Measurements from ENCODE around the gene BCL11A.
A peak's percentile ranks its signal among the peaks of the same experiment; 100 is the strongest.

Gene BCL11A

DNA sequence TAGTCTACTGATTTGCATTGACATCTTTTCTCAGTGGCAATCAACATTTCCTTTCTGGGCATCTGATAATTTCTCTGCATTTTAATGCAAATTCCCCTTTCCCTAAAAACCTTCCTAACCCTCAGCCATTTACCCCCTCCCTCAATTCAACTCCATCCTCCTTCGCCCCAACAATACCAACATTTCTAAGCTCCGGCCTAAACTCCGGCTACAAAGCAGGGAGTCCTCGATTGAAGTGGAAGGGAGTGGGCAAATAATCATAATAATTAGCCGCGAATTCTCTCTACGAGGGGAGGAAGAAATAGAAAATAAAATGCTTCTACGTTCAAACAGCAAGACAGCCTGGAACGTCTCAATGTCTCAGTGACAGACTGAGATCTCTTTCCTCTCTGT is 4.6 kb downstream of the BCL11A start:
- H3K36me3 ChIP-seq (ENCODE audit: insufficient read depth) = no peaks in the 10 kb centered on the region

DNA sequence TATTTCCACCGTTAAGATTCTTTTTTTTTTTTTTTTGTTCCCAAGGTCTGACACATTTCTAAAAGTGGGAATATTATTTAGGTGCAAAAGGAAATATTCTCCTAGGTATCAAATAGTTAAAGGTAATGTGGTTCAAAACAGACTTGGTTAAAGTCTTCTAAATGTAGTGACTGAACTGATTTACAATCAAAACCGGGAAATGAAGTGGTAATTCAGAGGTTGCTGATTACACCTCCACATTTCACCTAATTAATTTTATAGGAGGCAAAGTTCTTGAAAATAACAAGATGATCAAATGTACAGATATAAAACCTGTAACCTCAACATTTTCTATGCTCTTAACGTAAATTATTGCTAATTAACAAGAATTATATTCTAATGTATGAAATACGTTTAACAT is 5.1 kb downstream of the BCL11A start:
- H3K4me2 ChIP-seq = peak overlapping the region; percentile 97
- no peaks in the 10 kb centered on the region for H3K36me3 ChIP-seq (ENCODE audit: insufficient read depth)
- no peak overlapping the region for H3K4me3 ChIP-seq (IDR thresholded peaks at IDR 0.05; ENCODE audit: insufficient read depth, low read depth, low read length)
- H2AFZ ChIP-seq (ENCODE audit: low read depth) = no peak overlapping the region
- no peaks in the 10 kb centered on the region for H4K20me1 ChIP-seq (ENCODE audit: insufficient read depth)
- peaks cover 69% of the 10 kb centered on the region for H3K79me2 ChIP-seq (ENCODE audit: insufficient read depth, low read depth)
- H3K9ac ChIP-seq = peak overlapping the region; percentile 94
- H3K4me1 ChIP-seq (ENCODE audit: low read depth, poor library complexity, severe bottlenecking) = peaks cover 52% of the 10 kb centered on the region
- TF ChIP-seq, protein P1, sequence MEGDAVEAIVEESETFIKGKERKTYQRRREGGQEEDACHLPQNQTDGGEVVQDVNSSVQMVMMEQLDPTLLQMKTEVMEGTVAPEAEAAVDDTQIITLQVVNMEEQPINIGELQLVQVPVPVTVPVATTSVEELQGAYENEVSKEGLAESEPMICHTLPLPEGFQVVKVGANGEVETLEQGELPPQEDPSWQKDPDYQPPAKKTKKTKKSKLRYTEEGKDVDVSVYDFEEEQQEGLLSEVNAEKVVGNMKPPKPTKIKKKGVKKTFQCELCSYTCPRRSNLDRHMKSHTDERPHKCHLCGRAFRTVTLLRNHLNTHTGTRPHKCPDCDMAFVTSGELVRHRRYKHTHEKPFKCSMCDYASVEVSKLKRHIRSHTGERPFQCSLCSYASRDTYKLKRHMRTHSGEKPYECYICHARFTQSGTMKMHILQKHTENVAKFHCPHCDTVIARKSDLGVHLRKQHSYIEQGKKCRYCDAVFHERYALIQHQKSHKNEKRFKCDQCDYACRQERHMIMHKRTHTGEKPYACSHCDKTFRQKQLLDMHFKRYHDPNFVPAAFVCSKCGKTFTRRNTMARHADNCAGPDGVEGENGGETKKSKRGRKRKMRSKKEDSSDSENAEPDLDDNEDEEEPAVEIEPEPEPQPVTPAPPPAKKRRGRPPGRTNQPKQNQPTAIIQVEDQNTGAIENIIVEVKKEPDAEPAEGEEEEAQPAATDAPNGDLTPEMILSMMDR (conservative IDR thresholded peaks at IDR 0.05; ENCODE audit: low read depth, low read length) = no peak
- peak overlapping the region; percentile 96; the same call in 1 of the 2 replicates for H3K27ac ChIP-seq
- peaks cover 4% of the 10 kb centered on the region; the same call in 1 of the 2 replicates for H3K27me3 ChIP-seq (ENCODE audit: insufficient read depth, low read depth)

More for the DNA sequence above, 4.6 kb downstream of the BCL11A start:
- H3K27ac ChIP-seq = peak overlapping the region; percentile 96
- H3K4me3 ChIP-seq (IDR thresholded peaks at IDR 0.05; ENCODE audit: insufficient read depth, low read depth, low read length) = no peak overlapping the region
- H3K4me2 ChIP-seq = peak overlapping the region; percentile 97
- no peaks in the 10 kb centered on the region for H4K20me1 ChIP-seq (ENCODE audit: insufficient read depth)
- H3K4me1 ChIP-seq (ENCODE audit: low read depth, poor library complexity, severe bottlenecking) = peaks cover 48% of the 10 kb centered on the region
- peaks cover 4% of the 10 kb centered on the region; the same call in 1 of the 2 replicates for H3K27me3 ChIP-seq (ENCODE audit: insufficient read depth, low read depth)
- peak overlapping the region; percentile 94 for H3K9ac ChIP-seq
- TF ChIP-seq, protein P1 (conservative IDR thresholded peaks at IDR 0.05; ENCODE audit: low read depth, low read length) = no peak
- H2AFZ ChIP-seq (ENCODE audit: low read depth) = peak overlapping the region; percentile 60
- H3K79me2 ChIP-seq (ENCODE audit: insufficient read depth, low read depth) = peaks cover 66% of the 10 kb centered on the region

DNA sequence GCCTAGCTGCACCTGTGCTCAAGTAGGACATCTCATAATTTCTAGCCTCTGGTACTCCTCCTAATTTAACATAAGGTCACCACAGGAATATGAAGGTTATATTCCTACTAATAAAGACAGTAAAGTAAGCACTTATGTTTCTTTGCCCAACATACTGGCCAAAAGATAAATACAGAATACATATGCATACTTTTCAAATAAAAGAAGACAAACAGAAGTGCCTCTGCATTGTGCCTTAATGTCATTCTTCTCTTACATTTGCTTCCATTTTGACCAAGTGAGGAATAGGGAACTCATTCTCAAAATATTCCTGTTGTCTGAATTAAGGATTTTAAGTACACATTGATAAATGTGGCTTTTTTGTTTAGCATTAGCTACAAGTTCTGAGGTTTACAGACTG is 5.6 kb downstream of the BCL11A start:
- peaks cover 52% of the 10 kb centered on the region for H3K4me1 ChIP-seq (ENCODE audit: low read depth, poor library complexity, severe bottlenecking)
- peak overlapping the region; percentile 94; the same call in 1 of the 2 replicates for H3K9ac ChIP-seq
- H3K36me3 ChIP-seq (ENCODE audit: insufficient read depth) = no peaks in the 10 kb centered on the region
- no peaks in the 10 kb centered on the region for H4K20me1 ChIP-seq (ENCODE audit: insufficient read depth)
- no peak overlapping the region for H2AFZ ChIP-seq (ENCODE audit: low read depth)
- no peak overlapping the region for H3K4me3 ChIP-seq (IDR thresholded peaks at IDR 0.05; ENCODE audit: insufficient read depth, low read depth, low read length)
- H3K4me2 ChIP-seq = peak overlapping the region; percentile 97
- peaks cover 4% of the 10 kb centered on the region; the same call in 1 of the 2 replicates for H3K27me3 ChIP-seq (ENCODE audit: insufficient read depth, low read depth)
- peak overlapping the region; percentile 96; the same call in 1 of the 2 replicates for H3K27ac ChIP-seq
- TF ChIP-seq, protein P1 (conservative IDR thresholded peaks at IDR 0.05; ENCODE audit: low read depth, low read length) = no peak
- H3K79me2 ChIP-seq (ENCODE audit: insufficient read depth, low read depth) = peaks cover 68% of the 10 kb centered on the region

- Histone ChIP-seq H3K36me3 (ENCODE audit: insufficient read depth) (no peaks in the 10 kb centered on the region), H3K4me3 (IDR thresholded peaks at IDR 0.05; ENCODE audit: insufficient read depth, low read depth, low read length) (no peak overlapping the region), H3K79me2 (ENCODE audit: insufficient read depth, low read depth) (peaks cover 73% of the 10 kb centered on the region), H3K27me3 (ENCODE audit: insufficient read depth, low read depth) (no peaks in the 10 kb centered on the region), H3K27ac (no peak overlapping the region), H4K20me1 (ENCODE audit: insufficient read depth) (no peaks in the 10 kb centered on the region), H3K4me1 (ENCODE audit: low read depth, poor library complexity, severe bottlenecking) (peaks cover 52% of the 10 kb centered on the region), H2AFZ (ENCODE audit: low read depth) (no peak overlapping the region), H3K9ac (no peak overlapping the region; the same call in 1 of the 2 replicates), H3K4me2 (peak overlapping the region; percentile 97; the same call in 1 of the 2 replicates)
- TF ChIP-seq, protein P1 (conservative IDR thresholded peaks at IDR 0.05; ENCODE audit: low read depth, low read length) = no peak
Measured at GRCh38 chr2:60546756-60547420, 6.6 kb downstream of the BCL11A start.

Data from KMS-11 (cell line).